Heart left ventricle (tissue), 13 donors: ENCODE measurements around the gene SRSF8.

Source experiments
- CTCF ChIP-seq, 12 donors: fragments of 200-600 bp; sonication (generic) in 4 of 12; IDR thresholded peaks; one replicate each; pipeline versions ENCODE4 v1.5.0 to v1.8.0; 2018 to 2022; ENCODE audit warnings: antibody characterized with exemption in 12 of 12, mild to moderate bottlenecking in 5 of 12
- POLR2A ChIP-seq, 2 donors: fragments of 450-650 bp; IDR thresholded peaks; one replicate each; pipeline ENCODE4 v1.6.1; 2017; ENCODE audit warnings: antibody characterized with exemption in 2 of 2, mild to moderate bottlenecking in 2 of 2, moderate library complexity in 2 of 2
- donor health status: ischemic (EF 13 %, LVEDD 7.1; RV severe dilation, severe dysfunction).
- donor health status: DM: no; HTN: yes; CAD: no.
- donor health status: DM: no; HTN: no; CAD: no.
- donor health status: ischemic (EF 25% LVEDD 6.9; RV normal size, moderate dysfunction).
- donor health status: ischemic (EF 25% LVEDD 5.7; RV mildly dilated, moderate dysfunction).
- donor health status: ischemic (EF 35%, LVEDD 5.7; RV mildly dilated, moderate dysfunction).
- donor health status: nonischemic (EF 11% LVEDD 7.7; RV severe dilation, severe dysfunction).
- donor health status: DM: yes; HTN: yes; CAD: no.
- donor health status: PGD.
- donor health status: ischemic (EF 29% LVEDD 5.4; RV normal size, mild dysfunction).
- donor health status: nonischemic (EF 23%, LVEDD 6.1; RV moderate dilation, normal function).

DNA sequence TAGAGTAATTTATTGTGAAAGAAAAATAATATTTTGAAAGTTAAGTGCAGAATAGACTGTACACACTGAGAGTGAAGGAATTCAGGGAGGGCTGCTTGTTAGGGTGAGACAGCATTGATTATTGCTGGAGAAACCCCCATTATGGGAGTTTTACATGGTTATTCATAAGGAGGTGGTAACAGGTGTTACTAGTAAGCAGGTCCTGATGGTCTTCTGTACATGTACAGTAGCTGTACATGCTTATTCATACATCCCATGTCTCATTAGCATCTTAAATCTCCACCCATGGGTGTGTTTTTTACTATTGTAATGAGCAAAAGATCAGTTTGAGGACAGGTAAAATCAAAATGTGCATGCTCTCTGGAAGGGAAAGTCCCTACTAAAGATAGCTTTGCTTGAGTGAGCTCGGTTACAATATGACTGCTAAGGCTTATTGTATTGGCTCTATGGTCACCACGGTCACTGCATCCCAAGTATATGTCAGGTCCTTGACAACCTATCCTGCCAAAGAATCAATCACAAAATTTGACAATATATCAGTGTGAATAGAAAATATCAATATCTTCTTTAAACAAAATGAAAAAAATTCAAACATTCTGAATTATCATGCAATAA is 11.3 kb upstream of the SRSF8 start:
- TF ChIP-seq CTCF (IDR thresholded peaks at IDR 0.05) (no peak), POLR2A (IDR thresholded peaks at IDR 0.05) (no peak)
